Kidney (tissue), 14 donors: Measurements from ENCODE around the gene SAMM50. TPM values are rescaled to one million over a fixed set of nuclear protein-coding genes. Genes with fewer than 3 reads are reported as not detected.
A peak's percentile ranks its signal among the peaks of the same experiment; 100 is the strongest.

Source experiments
- DNase-seq, 5 donors: peaks; one replicate each; pipeline ENCODE4 v3.0.0-alpha.2; 2013 to 2020
- FAIRE-seq: peaks from 2 replicates; lab custom pipeline; 2012; peaks lifted over from hg19 to GRCh38; lab: Jason Lieb, UNC
- H3K27ac ChIP-seq, 2 donors: one replicate each; pipeline ENCODE4 v1.7.0; 2013; ENCODE audit warnings: low read depth in 2 of 2, low read length in 2 of 2, inconsistent platforms in 1 of 2
- H3K27me3 ChIP-seq: one replicate; pipeline ENCODE4 v1.7.1; 2013; ENCODE audit warnings: low read length, inconsistent platforms; ENCODE audit not compliant: control insufficient read depth, insufficient read depth
- H3K36me3 ChIP-seq, 3 donors: one replicate each; pipeline versions ENCODE4 v1.7.0 to v1.7.1; 2013; ENCODE audit warnings: low read length in 3 of 3, control low read depth in 1 of 3, inconsistent platforms in 1 of 3; ENCODE audit not compliant: insufficient read depth in 3 of 3, control insufficient read depth in 2 of 3
- H3K4me1 ChIP-seq, 3 donors: one replicate each; pipeline versions ENCODE4 v1.7.0 to v1.7.1; 2013; ENCODE audit warnings: low read length in 3 of 3, inconsistent platforms in 1 of 3, low read depth in 1 of 3; ENCODE audit not compliant: control insufficient read depth in 2 of 3, insufficient read depth in 2 of 3
- H3K4me3 ChIP-seq, 3 donors: one replicate each; pipeline versions ENCODE4 v1.7.0 to v1.8.1; 2013; ENCODE audit warnings: low read length in 3 of 3, control low read depth in 1 of 3, inconsistent platforms in 1 of 3
- H3K9ac ChIP-seq, 3 donors: one replicate each; pipeline versions ENCODE4 v1.7.0 to v1.7.1; 2013; ENCODE audit warnings: low read length in 3 of 3, control low read depth in 1 of 3, inconsistent platforms in 1 of 3
- H3K9me3 ChIP-seq, 3 donors: one replicate each; pipeline versions ENCODE4 v1.7.0 to v1.7.1; 2013; ENCODE audit warnings: low read length in 3 of 3, control low read depth in 1 of 3, inconsistent platforms in 1 of 3; ENCODE audit not compliant: control insufficient read depth in 2 of 3, insufficient read depth in 1 of 3
- CTCF ChIP-seq: IDR thresholded peaks from 3 replicates; pipeline ENCODE4 v1.5.1; 2012; ENCODE audit warnings: mild to moderate bottlenecking, moderate library complexity, borderline replicate concordance; ENCODE audit not compliant: insufficient read depth; ENCODE audit errors: extremely low read depth
- intact Hi-C: fragments of 100-400 bp; cut with DNase I; formaldehyde crosslinking; loops from one replicate; pipeline ENCODE4 v1.11.1; 2022
- polyA plus RNA-seq: library from polyadenylated mRNA; stranded (reverse); fragments of 350-450 nt; fragmentation: Illumina TruSeq; extraction: RNeasy Lipid Tissue Mini Kit (QIAGEN cat#74804); gene quantifications from one replicate; pipeline ENCODE4 v1.2.3, GENCODE V29; 2014; ENCODE audit warnings: low read depth, low replicate concordance; ENCODE audit not compliant: insufficient read depth
- total RNA-seq: library from RNA; stranded (reverse); fragmentation: NEBNext Ultra II Directional; extraction: Animal tissue kit (Norgen Biotek cat#: 25700); gene quantifications from one replicate; pipeline ENCODE4 v1.2.1, GENCODE V29; 2021
- donor health status: control.
- donor health status: control.
- donor health status: control.
- donor health status: control.
- donor health status: control.
- donor health status: DM: yes; HTN: yes; CAD: no.
- donor health status: Normal renal cell carcinoma (clear cell type).

The SAMM50 gene
- total and polyA plus RNA-seq, 2 donors from 2014 or later = 34.9 to 57.0 TPM

- intact Hi-C loops = no loop called here
- peak in 3 of 5 donors; percentile 32 to 63 (median 63) for DNase-seq
- no peaks in the 10 kb centered on the region for H3K27me3 ChIP-seq
- no peak overlapping the region for H3K9ac ChIP-seq
- H3K4me3 ChIP-seq = no peak overlapping the region
- no peak for FAIRE-seq
- H3K27ac ChIP-seq = no peak overlapping the region
- H3K9me3 ChIP-seq = no peaks in the 10 kb centered on the region
- no peaks in the 10 kb centered on the region for H3K4me1 ChIP-seq
- peaks cover 8 to 38% (median 35%) of the 10 kb centered on the region in 3 donors for H3K36me3 ChIP-seq
- TF ChIP-seq CTCF = no peak
Measured at GRCh38 chr22:43988116-43988820, 33.0 kb downstream of the SAMM50 start.

GRCh38 chr22:43988960-43989359 is 33.7 kb downstream of the SAMM50 start:
- no peak for DNase-seq
- H3K27me3 ChIP-seq = no peaks in the 10 kb centered on the region
- no peaks in the 10 kb centered on the region for H3K9me3 ChIP-seq
- intact Hi-C loops = no loop called here
- H3K36me3 ChIP-seq = peaks cover 4 to 39% (median 34%) of the 10 kb centered on the region in 3 donors
- H3K4me3 ChIP-seq = no peak overlapping the region
- H3K4me1 ChIP-seq = no peaks in the 10 kb centered on the region
- TF ChIP-seq CTCF = no peak
- H3K9ac ChIP-seq = no peak overlapping the region
- FAIRE-seq = no peak
- H3K27ac ChIP-seq = no peak overlapping the region

- FAIRE-seq = no peak
Measured at GRCh38 chr22:43990044-43990443, 34.8 kb downstream of the SAMM50 start.

More at GRCh38 chr22:43990044-43990443, 34.8 kb downstream of the SAMM50 start:
- H3K4me1 ChIP-seq = no peaks in the 10 kb centered on the region
- H3K36me3 ChIP-seq = peaks cover 3 to 44% (median 34%) of the 10 kb centered on the region in 3 donors
- peak in 4 of 5 donors; percentile 21 to 47 (median 26) for DNase-seq
- H3K9ac ChIP-seq = no peak overlapping the region
- H3K27ac ChIP-seq = no peak overlapping the region
- H3K27me3 ChIP-seq = no peaks in the 10 kb centered on the region
- no peak overlapping the region for H3K4me3 ChIP-seq
- no peaks in the 10 kb centered on the region for H3K9me3 ChIP-seq
- no peak for TF ChIP-seq CTCF
- intact Hi-C loops = loop anchor here (5.0 to 10.0 kb wide), 2 partner anchors 95 to 637 kb away; no protein-coding TSS in a partner anchor
